IPS DF 4.7 (cell line): Measurements from ENCODE around the gene UGT1A9.

Experiments
- DNase-seq: peaks from one replicate; pipeline ENCODE4 v3.0.0-alpha.2; 2013; ENCODE audit warnings: low spot score; ENCODE audit errors: extremely low read depth

The UGT1A9 gene

DNA sequence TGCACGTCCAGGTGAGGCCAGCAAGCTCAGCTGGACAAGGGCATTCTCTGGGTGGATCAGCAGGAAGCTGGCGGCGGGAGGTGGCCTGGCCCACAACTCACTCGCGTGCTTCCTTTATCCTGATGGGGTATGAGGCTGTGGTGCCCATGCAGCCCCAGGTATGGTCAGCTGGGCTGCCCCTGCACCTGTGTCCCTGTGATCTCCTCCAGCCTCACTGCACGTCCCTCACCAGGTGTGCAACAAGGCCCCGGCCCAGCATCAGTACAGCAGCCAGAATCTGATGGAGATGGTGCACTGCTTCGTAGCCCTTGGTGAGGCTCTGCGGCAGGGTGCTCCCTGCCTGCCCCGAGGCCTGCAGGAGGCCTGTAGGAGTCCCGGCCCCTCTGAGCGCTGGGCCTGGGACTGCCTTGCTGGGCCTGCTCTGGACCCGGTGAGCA lies 124.1 kb downstream of the UGT1A9 start:
- no peak for DNase-seq

DNA sequence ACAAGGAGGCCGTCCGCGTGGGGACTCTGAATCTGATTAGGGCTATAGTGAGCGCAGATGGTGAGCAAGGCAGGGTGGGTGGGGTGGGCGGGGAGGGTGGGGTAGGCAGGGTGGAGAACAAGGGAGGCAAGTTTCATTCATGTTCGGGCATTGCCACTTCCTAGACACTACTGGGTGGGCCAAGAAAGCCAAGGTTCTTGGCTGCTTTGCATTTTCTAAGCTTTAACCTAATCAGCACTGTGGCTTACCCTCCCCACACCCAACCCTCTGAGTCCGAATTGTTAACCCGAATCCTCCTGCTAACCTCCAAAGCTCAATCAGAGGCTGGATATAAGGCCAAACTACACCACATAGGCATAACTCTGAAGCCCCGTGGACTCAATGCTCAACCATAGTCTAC lies 124.6 kb downstream of the UGT1A9 start:
- DNase-seq: no peak

DNA sequence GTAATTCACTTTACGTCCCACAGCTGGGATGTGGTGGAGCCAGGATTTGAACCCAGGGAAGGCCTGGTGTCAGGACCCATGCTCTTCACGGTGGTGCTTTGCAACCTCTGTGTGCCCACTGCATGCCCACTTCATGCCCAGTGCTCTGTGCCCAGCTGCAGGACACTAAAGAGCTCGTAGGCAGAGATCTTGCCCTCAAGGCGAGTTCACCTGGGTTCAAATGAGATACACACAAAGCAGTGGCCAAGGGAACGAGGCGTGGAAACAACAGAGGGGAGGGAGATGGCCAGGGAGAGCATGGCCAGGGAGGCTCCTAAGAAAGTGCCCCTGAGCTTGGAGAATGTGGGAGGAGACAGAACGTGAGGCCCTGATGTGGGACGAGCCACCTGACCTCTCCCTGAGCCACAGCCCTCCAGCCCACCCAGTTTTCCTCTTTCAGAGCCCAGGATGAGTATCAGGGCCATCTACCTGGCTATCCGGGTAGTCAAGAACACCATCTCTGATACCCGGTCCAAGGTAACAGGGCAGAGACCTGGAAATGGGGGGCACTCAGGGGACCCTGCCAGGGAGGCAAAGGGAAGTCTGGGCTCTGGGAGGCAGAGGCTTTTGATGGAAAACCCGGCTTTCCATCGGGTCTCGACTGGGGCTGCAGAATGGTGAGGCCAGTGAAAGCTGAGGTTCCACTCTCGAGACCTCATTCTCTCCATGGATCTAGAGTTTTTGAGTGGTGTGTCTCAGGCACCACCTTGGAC lies 126.8 kb downstream of the UGT1A9 start:
- DNase-seq: no peak

DNA sequence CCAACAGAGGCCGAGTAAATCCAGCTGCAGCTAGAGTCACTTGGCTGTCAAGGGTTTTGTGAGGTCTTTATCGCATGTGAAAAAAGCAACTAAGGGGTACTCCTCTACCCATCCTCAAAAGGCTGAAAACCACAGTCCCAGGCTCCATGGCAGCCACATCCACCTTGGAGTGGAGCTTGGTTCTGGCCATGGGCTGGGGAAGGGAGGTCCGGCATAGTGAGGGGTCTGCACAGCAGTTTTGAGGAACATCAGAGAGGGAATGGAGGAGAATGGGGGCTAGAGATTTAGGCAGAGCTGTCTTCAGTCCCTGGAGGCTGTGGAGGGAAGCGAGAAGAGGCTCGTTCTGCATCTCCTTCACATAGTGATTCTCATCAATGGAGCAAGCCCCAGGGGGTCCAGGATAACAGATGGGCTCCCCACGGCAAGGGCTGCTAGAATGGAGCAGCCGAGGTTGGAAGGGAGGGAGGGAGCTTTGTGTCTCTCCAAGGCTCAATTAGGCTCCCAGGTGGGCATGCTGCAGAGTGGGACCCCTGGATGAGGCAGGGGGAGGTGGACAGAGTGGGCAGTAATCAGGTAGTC lies 127.5 kb downstream of the UGT1A9 start:
- DNase-seq: no peak

DNA sequence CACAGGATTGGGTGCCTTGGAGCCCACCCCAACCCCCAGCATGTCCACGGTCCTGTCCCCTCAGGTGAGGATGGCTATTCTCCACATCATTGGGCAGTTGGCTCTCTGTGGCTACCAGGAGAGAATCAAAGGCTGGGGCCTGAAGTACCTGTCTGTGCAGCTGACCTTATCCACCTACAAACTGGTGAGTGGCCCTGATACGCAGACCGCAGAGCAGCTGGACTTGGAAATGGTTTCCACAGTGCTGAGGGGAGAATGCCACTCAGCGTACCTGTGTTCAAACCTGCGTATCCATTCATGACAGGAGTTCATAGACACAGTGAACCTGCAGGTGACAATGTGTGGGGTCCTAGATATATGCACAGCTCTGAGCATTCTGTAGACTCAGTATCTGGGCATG lies 128.0 kb downstream of the UGT1A9 start:
- no peak for DNase-seq

DNA sequence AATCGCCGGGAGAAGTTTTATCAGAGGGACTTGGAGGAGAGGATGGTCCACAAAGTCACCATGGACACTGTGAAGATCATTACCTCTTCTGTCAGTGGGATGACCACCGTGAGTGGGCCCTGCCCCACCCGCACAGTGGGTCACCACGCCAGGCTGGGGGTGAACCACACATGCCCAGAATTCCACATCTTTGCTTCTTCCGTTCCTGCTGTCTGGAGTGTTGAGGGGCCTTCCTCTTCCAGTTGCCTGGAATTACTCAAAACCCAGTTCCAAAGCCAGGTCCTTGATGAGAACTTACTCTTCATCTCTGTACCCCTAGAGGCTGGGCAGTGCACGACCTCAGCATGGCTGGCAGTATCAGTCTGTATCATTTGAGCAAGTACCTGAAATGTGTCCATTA lies 128.5 kb downstream of the UGT1A9 start:
- DNase-seq: no peak

DNA sequence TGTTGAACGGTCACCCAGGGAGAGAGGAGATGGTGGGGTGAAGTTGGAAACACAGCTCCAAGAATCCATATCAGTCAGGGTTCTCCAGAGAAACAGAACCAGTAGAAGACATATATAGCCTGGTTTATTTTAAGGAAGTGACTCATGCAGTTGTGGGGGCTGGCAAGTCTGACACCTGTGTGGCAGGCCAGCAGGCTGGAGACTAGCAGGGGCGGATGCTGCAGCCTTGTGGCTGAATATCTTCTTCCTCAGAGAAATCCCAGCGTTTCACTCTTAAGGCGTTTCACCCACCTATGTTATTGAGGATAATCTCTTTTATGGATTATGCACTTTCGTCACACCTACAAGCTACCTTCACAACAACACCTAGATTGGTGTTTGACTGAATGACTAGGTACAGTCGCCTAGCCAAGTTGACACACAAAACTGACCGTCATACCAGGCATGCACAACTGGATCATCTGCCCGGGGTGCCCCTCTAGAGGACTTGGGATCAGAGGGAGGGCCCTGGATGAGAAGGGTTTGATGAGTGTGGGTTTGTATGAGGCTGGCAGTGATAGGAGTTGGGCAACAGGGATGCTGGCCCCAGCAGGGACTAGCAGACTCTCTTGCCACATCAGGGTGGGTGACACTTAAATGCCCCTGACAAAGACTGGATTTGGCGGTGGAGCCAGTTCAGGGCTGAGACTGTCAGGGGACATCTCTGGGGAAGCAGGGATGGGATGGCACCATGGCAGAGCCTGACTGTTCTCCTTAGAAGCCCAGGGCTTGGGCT lies 129.8 kb downstream of the UGT1A9 start:
- no peak for DNase-seq

DNA sequence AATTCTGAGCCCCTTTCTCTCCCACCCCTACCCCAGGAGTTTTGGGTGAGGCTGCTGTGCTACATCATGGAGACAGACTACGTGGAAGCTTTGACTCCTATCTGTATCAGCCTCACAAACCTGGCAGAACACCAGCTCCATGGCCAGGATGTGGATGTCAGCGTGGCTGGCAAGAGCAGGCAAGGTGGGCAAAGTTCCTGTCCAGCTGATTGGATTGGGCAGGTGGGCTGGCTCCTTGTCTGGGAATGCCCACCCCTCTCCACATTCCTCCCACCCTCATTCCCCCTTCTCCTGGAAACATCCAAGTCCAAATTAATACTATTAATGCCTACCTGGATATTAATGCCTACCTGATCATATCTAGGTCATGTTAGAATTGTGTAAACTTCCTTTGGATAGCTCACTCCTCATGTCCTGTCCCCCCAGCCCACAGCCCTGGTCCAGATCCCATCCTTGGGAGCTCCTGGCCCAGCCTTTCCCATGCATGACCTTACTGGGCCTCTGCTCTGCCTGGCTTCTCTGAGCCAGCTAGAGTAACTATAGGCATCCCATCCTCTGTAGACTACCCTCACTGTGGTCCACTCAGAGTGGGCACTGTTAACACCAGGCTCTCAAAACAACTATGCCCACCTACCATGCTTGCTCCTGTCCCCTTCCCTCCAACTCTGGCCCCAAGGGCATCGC lies 130.6 kb downstream of the UGT1A9 start:
- no peak for DNase-seq

DNA sequence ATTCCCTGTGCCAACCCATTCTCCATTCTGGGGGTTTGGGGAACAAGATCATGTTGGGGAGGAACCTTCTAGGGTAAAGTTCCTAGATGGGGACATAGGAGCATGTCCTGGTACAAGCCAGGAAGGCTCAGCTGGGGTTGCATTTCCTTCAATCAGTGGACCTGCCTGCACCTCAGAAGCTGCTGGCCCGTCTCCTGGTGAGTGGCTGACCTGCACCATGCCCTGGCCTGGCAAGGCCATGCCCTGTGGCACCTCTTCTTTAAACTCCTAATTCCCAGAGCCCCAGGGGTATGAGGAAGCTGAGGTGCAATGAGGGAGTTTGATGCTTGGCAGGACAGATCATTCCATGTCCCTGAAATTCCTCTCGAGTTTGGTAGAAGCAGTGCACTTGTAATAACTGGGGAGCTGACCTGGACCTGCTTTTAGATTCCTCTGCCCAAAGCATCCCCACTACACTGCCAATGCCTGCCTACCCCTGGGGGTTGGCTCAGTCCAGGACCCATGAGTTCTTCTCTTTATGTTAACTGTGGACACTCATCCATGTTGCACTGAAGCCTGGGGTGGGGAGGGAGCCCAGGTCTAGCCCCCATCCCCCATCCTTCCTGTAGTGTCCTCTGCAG lies 131.7 kb downstream of the UGT1A9 start:
- DNase-seq: no peak

DNA sequence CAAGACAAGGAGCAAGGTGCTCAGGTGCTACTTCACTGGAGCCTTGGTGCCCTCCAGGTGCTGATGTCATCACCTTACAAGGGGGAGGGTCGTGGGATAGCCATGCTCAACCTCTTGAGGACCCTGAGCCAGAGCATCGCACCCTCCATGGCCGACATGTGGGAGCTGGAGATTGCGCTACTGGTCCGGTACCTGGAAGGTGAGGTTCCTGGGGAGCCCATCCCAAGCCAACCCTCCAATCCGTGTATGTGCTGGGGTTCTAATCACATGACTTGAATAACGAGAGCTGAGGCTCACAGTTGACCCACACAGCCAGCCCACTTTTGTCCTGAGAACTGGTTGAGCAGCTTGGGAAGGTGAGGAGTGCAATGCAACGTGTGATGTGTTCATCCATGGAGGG lies 132.3 kb downstream of the UGT1A9 start:
- no peak for DNase-seq

DNA sequence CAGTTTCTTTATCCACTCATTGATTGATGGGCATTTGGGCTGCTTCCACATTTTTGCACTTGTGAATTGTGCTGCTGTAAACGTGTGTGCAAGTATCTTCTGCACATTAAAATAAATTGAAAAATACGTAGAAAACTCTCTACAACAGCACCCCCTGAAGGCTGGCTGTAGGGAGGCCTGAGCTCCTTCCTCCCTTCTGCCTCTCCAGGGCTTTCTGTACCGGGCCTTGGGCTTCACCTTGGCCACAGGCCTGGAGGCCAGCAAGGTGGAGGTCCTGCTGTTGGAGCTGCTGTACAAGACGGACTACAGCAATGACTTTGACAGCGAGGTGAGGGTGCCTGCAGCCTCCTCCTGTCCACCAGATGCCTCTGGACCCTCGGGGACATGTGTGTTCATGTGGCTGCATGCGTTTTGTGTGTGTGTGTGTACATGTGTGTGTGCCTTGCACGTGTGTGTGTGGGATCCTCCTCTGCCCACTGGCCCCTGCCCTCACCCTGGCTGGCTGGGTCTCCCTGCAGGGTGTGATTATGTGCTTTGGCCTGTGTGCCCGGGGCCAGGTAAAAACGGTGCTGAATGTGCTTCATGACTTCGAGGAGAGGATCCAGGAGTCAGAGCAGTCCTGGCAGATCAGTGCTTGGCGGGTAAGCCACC lies 135.6 kb downstream of the UGT1A9 start:
- no peak for DNase-seq

DNA sequence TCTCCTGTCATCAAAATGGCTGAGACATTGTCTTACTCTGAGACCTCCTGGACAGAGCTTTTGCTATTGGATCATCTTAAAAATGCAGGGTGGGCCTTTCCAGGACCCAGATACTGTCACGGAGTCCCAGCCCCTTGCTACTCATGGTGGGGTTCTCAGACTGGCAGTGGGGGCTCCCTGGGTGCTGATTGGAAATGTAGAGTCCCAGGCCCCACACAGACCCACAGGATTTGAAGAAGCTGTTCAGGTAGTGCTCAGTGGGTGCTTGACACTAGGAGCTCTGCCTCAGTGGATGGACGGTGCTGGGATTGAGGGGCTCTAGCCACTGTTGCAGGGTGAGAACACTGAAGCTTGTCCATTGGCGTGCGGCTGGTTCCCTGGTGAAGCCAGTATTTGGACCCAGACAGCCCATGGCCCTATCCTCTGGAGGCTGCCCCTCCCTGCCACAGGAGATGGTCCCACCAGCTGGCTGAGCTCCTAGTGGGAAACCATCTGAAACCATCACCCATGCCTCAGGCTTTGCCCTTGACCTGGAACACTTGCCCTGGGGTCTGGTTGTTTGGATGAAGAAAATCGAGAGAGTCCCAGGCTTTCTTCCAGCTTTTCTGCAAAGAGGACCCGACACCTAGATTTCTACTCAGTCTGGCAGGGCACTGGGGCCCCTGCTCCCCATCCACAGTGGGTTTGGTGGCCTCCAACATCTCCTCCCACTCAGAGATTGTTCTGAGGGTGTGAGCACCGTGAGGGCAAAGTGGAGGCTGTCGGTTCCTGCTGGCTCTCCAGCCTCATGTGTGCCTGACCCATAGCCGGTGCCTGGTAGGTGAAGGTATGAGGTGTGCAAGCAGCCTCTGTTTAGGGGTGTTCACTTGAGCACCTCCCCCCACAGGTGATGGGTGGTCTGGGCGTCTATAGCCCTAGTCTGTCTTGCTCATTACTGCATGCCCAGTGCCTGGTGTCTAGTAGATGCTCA lies 136.6 kb downstream of the UGT1A9 start:
- DNase-seq: no peak

DNA sequence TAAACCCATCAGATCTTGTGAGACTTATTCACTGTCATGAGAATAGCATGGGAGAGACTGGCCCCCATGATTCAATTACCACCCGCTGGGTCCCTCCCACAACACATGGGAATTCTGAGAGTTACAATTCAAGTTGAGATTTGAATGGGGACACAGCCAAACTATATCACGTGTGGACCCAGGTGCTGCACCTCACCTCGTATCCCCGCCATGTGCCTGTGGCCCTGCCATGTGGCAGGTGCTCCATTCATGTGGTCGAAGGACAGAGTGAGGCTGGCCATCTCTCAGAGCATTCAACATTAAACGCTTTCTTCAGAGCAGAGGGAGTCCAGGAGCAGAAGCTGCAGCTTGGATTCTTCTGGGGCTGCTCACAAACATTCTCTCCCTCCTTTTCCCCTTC lies 138.7 kb downstream of the UGT1A9 start:
- no peak for DNase-seq

DNA sequence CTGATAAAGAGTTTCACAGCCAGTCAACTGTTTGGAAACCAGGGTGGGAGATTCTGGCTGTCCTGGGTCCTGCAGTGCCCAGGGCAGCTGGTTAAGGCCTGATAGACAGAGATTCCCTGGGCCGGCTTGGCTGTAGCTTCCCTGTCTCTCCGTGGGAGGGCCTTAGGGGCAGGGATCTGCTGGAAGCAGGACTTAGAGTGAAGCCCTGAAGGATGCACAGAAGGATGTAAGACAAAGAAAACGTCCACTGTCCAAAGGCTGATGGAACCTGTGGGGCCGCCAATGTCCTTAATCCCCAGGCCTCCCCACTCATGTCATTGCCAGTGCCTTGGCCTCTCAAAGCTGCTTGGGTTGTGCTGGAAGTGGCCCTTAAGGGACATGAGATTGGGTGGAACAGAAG lies 139.4 kb downstream of the UGT1A9 start:
- no peak for DNase-seq

DNA sequence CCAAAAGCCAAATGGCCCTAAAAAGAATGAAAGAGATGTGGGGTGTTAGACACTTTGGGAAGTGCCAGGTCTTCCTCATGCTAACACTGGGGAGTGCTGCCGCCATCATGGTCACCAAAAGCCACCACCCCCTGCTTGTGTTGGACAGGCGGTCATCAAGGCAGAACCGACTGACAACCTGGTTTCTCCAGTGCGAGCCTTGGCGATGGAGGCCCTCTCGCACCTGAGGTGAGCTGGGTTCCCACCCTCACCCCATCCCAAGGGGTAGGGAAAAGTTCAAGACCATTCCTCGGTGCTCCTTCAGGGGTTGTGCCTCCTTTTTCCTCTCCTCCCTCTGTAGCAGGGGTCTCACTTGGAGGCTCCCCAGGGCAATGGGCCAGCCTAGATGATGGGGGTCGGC lies 140.0 kb downstream of the UGT1A9 start:
- no peak for DNase-seq

DNA sequence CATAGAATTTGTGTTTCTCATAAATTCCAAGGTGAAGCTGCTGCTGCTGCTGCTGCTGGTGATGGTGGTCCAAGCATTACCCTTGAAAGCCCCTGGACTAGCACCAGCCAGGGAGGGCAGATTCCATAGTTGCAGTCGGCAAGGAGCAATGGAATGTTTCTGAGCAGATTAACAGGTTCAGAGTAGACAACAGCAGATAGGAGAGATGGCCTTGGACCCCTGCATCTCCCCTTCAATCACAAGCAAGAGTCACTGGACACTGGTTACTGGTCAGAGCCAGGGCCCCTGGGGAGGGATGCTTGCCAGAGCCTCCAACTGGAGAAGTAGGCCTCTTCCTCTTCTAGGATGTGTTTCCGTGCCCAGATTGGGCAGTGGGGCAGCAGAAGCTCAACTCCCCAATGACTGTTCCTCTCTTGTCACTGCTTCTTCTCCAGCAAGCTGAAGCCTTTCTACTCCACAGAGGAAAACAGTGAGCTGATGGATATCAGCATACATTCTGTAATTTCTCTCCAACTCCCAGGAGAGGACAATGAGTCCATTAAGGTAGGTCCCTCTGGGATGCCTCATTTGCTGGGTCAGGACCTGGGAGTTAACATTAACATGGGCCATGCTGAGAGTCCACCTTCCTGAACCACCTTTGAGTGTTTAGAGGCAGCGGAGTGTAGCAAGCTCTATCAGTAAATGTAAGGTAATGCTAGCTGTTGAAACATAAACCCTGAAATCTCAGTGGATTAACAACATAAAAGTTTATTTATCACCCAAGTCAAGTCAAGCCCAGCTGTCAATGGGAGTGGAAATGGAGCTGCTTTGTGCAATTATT lies 141.7 kb downstream of the UGT1A9 start:
- no peak for DNase-seq

DNA sequence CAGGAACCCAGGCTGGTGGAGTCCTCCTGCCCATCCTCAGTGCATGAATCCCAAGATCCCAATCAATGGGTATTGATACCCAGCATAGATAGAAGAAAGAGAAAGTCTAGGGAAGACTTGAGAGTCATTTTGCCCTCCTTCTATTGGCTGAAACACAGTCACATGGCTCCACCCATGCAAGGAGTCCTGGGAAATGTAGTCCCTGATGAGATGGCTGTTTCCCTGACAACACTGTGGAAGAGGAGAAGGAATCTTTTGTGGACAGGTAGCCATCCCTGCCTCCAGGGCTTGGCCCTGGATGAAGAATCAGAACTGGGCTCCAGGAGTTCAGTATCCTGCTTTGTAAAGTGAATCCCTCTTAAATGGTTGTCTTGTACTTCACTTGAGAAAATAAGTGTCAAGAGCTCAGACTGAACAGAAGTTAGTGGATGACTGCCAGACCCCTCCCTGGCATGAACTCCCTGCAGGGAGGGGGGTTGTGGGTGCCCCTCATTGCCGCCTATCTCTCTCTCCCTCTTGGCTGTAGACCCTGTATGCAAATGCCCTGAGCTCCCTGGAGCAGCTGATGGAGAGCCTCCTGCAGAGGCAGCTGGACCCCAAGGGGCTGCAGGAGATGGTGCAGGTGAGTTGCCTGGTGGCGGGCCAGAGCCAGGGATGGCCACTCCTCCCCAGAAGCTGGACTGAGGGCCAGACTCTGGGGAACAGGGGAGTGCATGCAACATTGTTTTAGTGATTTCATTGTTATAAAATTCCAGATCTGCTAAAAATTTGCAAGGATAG lies 142.5 kb downstream of the UGT1A9 start:
- no peak for DNase-seq

DNA sequence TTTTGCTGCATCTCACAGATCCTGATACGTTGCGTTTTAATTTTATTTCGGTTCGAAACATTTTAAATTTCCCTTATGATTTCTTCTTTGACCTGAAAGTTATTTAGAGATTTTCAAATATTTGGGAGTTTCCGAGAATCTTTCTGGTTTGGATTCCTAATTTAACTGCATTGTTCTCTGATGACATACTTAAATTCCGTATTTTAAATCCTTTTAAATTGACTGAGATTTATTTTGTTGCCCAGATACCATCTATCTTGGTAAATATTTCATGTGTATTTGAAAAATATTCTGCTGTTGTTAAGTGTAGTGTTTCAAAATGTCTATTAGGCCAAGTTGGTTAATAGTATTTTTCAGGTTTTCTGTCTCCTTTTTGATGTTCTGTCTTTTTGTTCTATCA lies 144.2 kb downstream of the UGT1A9 start:
- no peak for DNase-seq
